ENCODE measurements around the gene NFIA. TPM values are rescaled to one million over a fixed set of nuclear protein-coding genes. Genes with fewer than 3 reads are reported as not detected.

NFIA gene
- polyA plus RNA-seq, 1 donor (not counting 4 experiments of a cell fraction or from before 2014, with no cell fraction given): 14.7 TPM

DNA sequence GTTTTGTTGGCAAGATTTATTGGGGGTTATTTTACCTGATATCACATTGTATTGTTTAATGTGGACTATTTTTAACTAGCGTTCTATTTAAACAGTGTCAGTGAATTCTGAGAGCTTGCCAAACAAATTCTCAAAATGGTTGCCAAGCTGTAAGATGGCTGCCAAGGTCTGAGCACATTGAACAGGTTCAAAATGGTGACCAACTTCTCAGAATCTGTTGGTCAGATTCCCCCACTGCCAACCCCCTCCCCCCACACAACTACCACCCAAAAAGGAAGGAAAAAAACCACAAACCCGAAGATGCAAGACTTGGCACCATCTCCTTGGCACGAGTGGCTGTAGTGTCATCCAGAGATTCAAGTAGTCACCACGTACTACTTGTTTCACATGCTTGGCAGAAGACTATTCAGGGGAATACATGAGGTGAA, 159.1 kb downstream of the NFIA start:
- peak overlapping the region in 2 of 3 experiments; percentile 28 to 47 for H3K4me3 ChIP-seq (ENCODE audit: control insufficient read depth in 2 of 3, extremely low read depth in 1 of 3, insufficient read depth in 2 of 3, low read depth in 1 of 3, low read length in 3 of 3)
- dilution Hi-C loops (cut with MboI; ENCODE audit: extremely low pct_ligation_motif_present, low sequenced_read_pairs): no loop called here
- TF ChIP-seq EZH2 (IDR thresholded peaks at IDR 0.05; ENCODE audit: low read length): no peak
- TF ChIP-seq, protein P1, sequence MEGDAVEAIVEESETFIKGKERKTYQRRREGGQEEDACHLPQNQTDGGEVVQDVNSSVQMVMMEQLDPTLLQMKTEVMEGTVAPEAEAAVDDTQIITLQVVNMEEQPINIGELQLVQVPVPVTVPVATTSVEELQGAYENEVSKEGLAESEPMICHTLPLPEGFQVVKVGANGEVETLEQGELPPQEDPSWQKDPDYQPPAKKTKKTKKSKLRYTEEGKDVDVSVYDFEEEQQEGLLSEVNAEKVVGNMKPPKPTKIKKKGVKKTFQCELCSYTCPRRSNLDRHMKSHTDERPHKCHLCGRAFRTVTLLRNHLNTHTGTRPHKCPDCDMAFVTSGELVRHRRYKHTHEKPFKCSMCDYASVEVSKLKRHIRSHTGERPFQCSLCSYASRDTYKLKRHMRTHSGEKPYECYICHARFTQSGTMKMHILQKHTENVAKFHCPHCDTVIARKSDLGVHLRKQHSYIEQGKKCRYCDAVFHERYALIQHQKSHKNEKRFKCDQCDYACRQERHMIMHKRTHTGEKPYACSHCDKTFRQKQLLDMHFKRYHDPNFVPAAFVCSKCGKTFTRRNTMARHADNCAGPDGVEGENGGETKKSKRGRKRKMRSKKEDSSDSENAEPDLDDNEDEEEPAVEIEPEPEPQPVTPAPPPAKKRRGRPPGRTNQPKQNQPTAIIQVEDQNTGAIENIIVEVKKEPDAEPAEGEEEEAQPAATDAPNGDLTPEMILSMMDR (optimal IDR thresholded peaks at IDR 0.05 in 1 of 3, IDR thresholded peaks at IDR 0.05 in 1 of 3, conservative IDR thresholded peaks at IDR 0.05 in 1 of 3; ENCODE audit: extremely low read depth in 1 of 3, insufficient read depth in 2 of 3, low read length in 3 of 3): no peak
- no peaks in the 10 kb centered on the region for H3K79me2 ChIP-seq (ENCODE audit: control insufficient read depth, insufficient read depth, low read length)
- H3K27ac ChIP-seq (ENCODE audit: control insufficient read depth, insufficient read depth, low read length): peak overlapping the region; percentile 62
- H3K9me3 ChIP-seq (ENCODE audit: control insufficient read depth, low read depth, low read length): no peaks in the 10 kb centered on the region
- H3K36me3 ChIP-seq (ENCODE audit: control insufficient read depth in 2 of 2, extremely low read depth in 1 of 2, insufficient read depth in 2 of 2, low read length in 2 of 2): no peaks in the 10 kb centered on the region
- no peaks in the 10 kb centered on the region for H3K9me1 ChIP-seq (ENCODE audit: control insufficient read depth, extremely low read depth, insufficient read depth, low read length)
- H3K27me3 ChIP-seq (ENCODE audit: control insufficient read depth, extremely low read depth, insufficient read depth, low read length): no peaks in the 10 kb centered on the region
- peak overlapping the region; percentile 95 for H2AFZ ChIP-seq (ENCODE audit: control insufficient read depth, low read length)
- FAIRE-seq: peak; percentile 74
- peak overlapping the region; percentile 83 for H3K4me2 ChIP-seq (ENCODE audit: control insufficient read depth, extremely low read depth, insufficient read depth, low read depth, low read length)
- peak overlapping the region; percentile 49 for H3K9ac ChIP-seq (ENCODE audit: control insufficient read depth, extremely low read depth, insufficient read depth, low read length)
- DNase-seq (ENCODE audit: low read depth, low spot score): no peak
- H3K4me1 ChIP-seq (ENCODE audit: control insufficient read depth, extremely low read depth, insufficient read depth, low read length): peaks cover 22% of the 10 kb centered on the region
- H4K20me1 ChIP-seq (ENCODE audit: control insufficient read depth, extremely low read depth, insufficient read depth, low read length): no peaks in the 10 kb centered on the region

DNA sequence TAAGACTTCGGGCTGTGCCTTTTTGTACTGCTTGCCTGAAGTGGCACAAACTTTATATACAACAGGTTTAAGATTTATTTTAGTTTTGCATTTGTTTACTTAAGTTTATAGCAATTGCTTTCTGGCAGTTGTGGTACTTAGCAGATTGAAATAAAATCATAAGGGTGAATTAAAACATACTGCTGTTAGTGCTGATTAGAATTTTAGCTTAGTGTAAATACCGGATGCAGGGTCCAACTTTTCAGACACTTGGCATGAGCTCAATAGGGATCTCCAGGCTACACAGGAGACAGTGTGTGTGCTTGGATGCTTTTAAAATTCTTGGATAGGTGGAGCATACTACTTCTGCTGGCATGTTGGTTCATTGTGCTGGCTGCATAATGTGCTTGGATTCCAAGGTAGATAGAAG, 159.6 kb downstream of the NFIA start:
- Histone ChIP-seq H3K9me3 (ENCODE audit: control insufficient read depth, low read depth, low read length) (no peaks in the 10 kb centered on the region), H3K27ac (ENCODE audit: control insufficient read depth, insufficient read depth, low read length) (peak overlapping the region; percentile 62), H3K9ac (ENCODE audit: control insufficient read depth, extremely low read depth, insufficient read depth, low read length) (peak overlapping the region; percentile 49), H3K4me1 (ENCODE audit: control insufficient read depth, extremely low read depth, insufficient read depth, low read length) (peaks cover 22% of the 10 kb centered on the region), H3K27me3 (ENCODE audit: control insufficient read depth, extremely low read depth, insufficient read depth, low read length) (no peaks in the 10 kb centered on the region), H3K36me3 (ENCODE audit: control insufficient read depth in 2 of 2, extremely low read depth in 1 of 2, insufficient read depth in 2 of 2, low read length in 2 of 2) (no peaks in the 10 kb centered on the region), H4K20me1 (ENCODE audit: control insufficient read depth, extremely low read depth, insufficient read depth, low read length) (no peaks in the 10 kb centered on the region), H2AFZ (ENCODE audit: control insufficient read depth, low read length) (peak overlapping the region; percentile 95), H3K4me3 (ENCODE audit: control insufficient read depth in 2 of 3, extremely low read depth in 1 of 3, insufficient read depth in 2 of 3, low read depth in 1 of 3, low read length in 3 of 3) (peak overlapping the region in 2 of 3 experiments; percentile 28 to 47), H3K4me2 (ENCODE audit: control insufficient read depth, extremely low read depth, insufficient read depth, low read depth, low read length) (peak overlapping the region; percentile 83), H3K79me2 (ENCODE audit: control insufficient read depth, insufficient read depth, low read length) (no peaks in the 10 kb centered on the region), H3K9me1 (ENCODE audit: control insufficient read depth, extremely low read depth, insufficient read depth, low read length) (no peaks in the 10 kb centered on the region)
- dilution Hi-C loops (cut with MboI; ENCODE audit: extremely low pct_ligation_motif_present, low sequenced_read_pairs): no loop called here
- no peak for TF ChIP-seq EZH2 (IDR thresholded peaks at IDR 0.05; ENCODE audit: low read length)
- TF ChIP-seq, protein P1 (optimal IDR thresholded peaks at IDR 0.05 in 1 of 3, IDR thresholded peaks at IDR 0.05 in 1 of 3, conservative IDR thresholded peaks at IDR 0.05 in 1 of 3; ENCODE audit: extremely low read depth in 1 of 3, insufficient read depth in 2 of 3, low read length in 3 of 3): no peak
- DNase-seq (ENCODE audit: low read depth, low spot score) (no peak), FAIRE-seq (peak; percentile 86)
